ENCODE data around the gene FHAD1. TPM values are rescaled to one million over a fixed set of nuclear protein-coding genes. Genes with fewer than 3 reads are reported as not detected.
A peak's percentile ranks its signal among the peaks of the same experiment; 100 is the strongest.

Gene FHAD1
- polyA plus RNA-seq, 4 donors, result 0.22 to 0.58 (median 0.36) TPM

DNA sequence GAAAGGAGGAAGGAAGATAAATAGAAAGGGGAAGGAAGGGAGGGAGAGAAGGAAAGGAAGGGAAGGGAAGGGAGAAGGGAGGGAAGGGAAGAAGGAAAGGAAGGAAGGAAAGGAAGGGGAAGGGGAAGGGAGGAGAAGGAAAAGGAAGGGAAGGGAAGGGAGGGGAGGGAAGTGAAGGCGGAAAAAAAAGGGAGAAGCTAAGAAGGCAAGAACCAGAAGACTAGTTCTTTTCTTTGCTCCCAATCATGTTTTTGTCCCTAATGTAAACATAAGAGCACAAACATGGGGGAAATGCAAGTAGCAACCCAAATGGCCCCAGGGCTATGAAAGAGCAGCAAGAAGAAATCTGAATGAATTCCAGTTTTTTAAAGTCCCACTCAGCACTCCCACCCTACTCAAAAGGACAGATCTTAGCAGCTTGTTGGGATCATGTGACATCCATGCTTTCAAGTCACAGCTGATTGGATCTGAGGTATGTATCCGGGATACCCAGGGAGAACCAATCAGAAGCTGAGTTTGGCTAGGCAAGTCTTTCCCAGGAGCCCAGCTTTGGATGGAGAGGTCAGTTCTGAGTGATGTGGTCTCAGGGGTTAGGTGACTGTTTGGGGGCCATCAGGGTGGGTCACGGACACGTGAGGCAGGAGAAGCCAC is 24.2 kb upstream of the FHAD1 start:
- H3K27me3 ChIP-seq (ENCODE audit: control insufficient read depth in 3 of 3, insufficient read depth in 3 of 3, low read length in 3 of 3), result no peaks in the 10 kb centered on the region
- peaks cover 2 to 13% (median 4%) of the 10 kb centered on the region in 3 donors for H3K4me1 ChIP-seq (ENCODE audit: control insufficient read depth in 3 of 3, insufficient read depth in 2 of 3, low read depth in 1 of 3, low read length in 2 of 3)
- H3K9me3 ChIP-seq (ENCODE audit: control insufficient read depth in 2 of 2, insufficient read depth in 1 of 2, low read depth in 1 of 2, low read length in 1 of 2), result no peaks in the 10 kb centered on the region
- no peak overlapping the region for H3K4me3 ChIP-seq (ENCODE audit: low read depth in 1 of 3, low read length in 3 of 3)
- H3K27ac ChIP-seq (ENCODE audit: low read depth in 1 of 3, low read length in 2 of 3), result no peak overlapping the region
- WGBS, 3 donors, result 90 to 94% (median 90%) methylated on average over 4 of the region's 4 CpGs
- DNase-seq (no peak), FAIRE-seq (no peak)
- peaks cover 0 to 36% (median 0%) of the 10 kb centered on the region in 3 donors for H3K36me3 ChIP-seq (ENCODE audit: control insufficient read depth in 3 of 3, insufficient read depth in 2 of 3, low read depth in 1 of 3, low read length in 3 of 3)

DNA sequence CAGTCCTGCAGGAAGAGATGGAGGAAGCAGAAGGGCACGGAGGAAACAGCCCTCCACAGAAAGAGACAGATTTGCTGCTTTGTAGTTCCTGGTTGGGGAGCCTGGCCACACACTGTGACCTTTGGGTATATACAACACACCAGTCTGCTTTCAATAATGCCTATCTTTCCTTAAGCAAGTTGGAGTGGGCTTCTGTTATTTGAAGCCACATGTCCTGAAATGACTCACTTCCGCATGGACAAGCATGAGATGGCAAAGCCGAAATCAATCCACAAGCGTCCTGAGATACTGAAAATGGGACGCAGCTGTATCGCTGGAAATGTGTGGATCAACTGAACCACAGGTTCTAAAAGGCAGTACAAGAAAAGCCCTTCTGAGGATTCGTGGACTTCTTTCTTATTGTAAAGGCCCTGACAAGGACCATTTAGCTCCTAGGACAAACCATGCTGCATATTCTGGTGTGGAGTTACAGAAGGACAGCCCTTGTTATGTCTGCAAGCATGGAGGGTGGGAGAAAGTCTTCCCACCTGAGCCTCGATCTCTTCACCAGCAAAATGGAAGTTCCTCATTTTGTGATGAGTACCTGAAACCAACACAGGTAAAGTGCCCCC is 22.7 kb upstream of the FHAD1 start:
- WGBS, 3 donors, result 82 to 88% (median 86%) methylated on average over 8 of the region's 8 CpGs
- H3K4me3 ChIP-seq (ENCODE audit: low read depth in 1 of 3, low read length in 3 of 3), result no peak overlapping the region
- no peaks in the 10 kb centered on the region for H3K9me3 ChIP-seq (ENCODE audit: control insufficient read depth in 2 of 2, insufficient read depth in 1 of 2, low read depth in 1 of 2, low read length in 1 of 2)
- peaks cover 2 to 13% (median 4%) of the 10 kb centered on the region in 3 donors for H3K4me1 ChIP-seq (ENCODE audit: control insufficient read depth in 3 of 3, insufficient read depth in 2 of 3, low read depth in 1 of 3, low read length in 2 of 3)
- no peak for DNase-seq
- H3K27ac ChIP-seq (ENCODE audit: low read depth in 1 of 3, low read length in 2 of 3), result no peak overlapping the region
- no peak for FAIRE-seq
- peaks cover 0 to 31% (median 0%) of the 10 kb centered on the region in 3 donors for H3K36me3 ChIP-seq (ENCODE audit: control insufficient read depth in 3 of 3, insufficient read depth in 2 of 3, low read depth in 1 of 3, low read length in 3 of 3)
- H3K27me3 ChIP-seq (ENCODE audit: control insufficient read depth in 3 of 3, insufficient read depth in 3 of 3, low read length in 3 of 3), result no peaks in the 10 kb centered on the region

DNA sequence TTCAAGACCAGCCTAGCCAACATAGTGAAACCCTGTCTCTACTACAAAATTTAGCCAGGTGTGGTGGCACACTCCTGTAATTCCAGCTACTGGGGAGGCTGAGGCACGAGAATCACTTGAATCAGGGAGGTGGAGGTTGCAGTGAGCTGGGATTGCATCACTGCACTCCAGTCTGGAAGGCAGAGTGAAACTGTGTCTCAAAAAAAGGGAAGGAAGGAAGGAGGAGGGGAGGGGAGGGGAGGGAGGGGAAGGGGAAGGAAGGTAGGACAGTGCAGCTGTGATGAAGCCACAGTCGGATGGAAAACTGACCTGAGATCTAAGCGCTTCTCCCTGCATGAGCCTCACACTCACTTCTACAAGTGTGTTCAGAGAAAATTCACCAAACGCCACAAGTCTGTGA is 22.0 kb upstream of the FHAD1 start:
- FAIRE-seq (no peak), DNase-seq (no peak)
- no peak overlapping the region for H3K4me3 ChIP-seq (ENCODE audit: low read depth in 1 of 3, low read length in 3 of 3)
- no peaks in the 10 kb centered on the region for H3K27me3 ChIP-seq (ENCODE audit: control insufficient read depth in 3 of 3, insufficient read depth in 3 of 3, low read length in 3 of 3)
- peaks cover 2 to 13% (median 5%) of the 10 kb centered on the region in 3 donors for H3K4me1 ChIP-seq (ENCODE audit: control insufficient read depth in 3 of 3, insufficient read depth in 2 of 3, low read depth in 1 of 3, low read length in 2 of 3)
- H3K27ac ChIP-seq (ENCODE audit: low read depth in 1 of 3, low read length in 2 of 3), result no peak overlapping the region
- H3K9me3 ChIP-seq (ENCODE audit: control insufficient read depth in 2 of 2, insufficient read depth in 1 of 2, low read depth in 1 of 2, low read length in 1 of 2), result no peaks in the 10 kb centered on the region
- WGBS, 3 donors, result 71 to 81% (median 72%) methylated on average over 4 of the region's 4 CpGs
- H3K36me3 ChIP-seq (ENCODE audit: control insufficient read depth in 3 of 3, insufficient read depth in 2 of 3, low read depth in 1 of 3, low read length in 3 of 3), result peaks cover 0 to 24% (median 0%) of the 10 kb centered on the region in 3 donors

DNA sequence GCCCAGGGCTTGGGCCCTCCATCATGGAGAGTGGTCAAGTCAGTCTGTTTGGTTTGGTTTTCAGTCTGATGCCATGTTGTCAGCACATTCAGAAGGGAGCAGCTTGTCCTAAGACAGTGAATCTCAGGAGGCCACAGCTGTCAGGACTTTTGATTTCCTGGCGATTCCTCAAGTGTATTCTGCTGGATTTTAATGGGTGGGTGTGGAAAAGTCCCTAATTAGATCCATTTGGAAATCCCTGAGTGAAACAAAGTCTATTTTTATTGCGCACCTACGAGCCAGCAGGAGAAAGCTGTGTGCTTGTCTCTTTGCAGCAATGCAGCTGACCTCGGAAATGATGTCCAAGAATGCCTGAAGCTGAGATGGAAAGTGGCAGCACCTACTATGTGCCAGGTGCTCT is 21.6 kb upstream of the FHAD1 start:
- no peak overlapping the region for H3K4me3 ChIP-seq (ENCODE audit: low read depth in 1 of 3, low read length in 3 of 3)
- DNase-seq (no peak), FAIRE-seq (no peak)
- H3K4me1 ChIP-seq (ENCODE audit: control insufficient read depth in 3 of 3, insufficient read depth in 2 of 3, low read depth in 1 of 3, low read length in 2 of 3), result peaks cover 2 to 13% (median 7%) of the 10 kb centered on the region in 3 donors
- peaks cover 0 to 22% (median 0%) of the 10 kb centered on the region in 3 donors for H3K36me3 ChIP-seq (ENCODE audit: control insufficient read depth in 3 of 3, insufficient read depth in 2 of 3, low read depth in 1 of 3, low read length in 3 of 3)
- 64 to 79% (median 69%) methylated on average over 4 of the region's 4 CpGs for whole genome bisulfite sequencing, 3 donors
- no peak overlapping the region for H3K27ac ChIP-seq (ENCODE audit: low read depth in 1 of 3, low read length in 2 of 3)
- H3K9me3 ChIP-seq (ENCODE audit: control insufficient read depth in 2 of 2, insufficient read depth in 1 of 2, low read depth in 1 of 2, low read length in 1 of 2), result no peaks in the 10 kb centered on the region
- H3K27me3 ChIP-seq (ENCODE audit: control insufficient read depth in 3 of 3, insufficient read depth in 3 of 3, low read length in 3 of 3), result no peaks in the 10 kb centered on the region

DNA sequence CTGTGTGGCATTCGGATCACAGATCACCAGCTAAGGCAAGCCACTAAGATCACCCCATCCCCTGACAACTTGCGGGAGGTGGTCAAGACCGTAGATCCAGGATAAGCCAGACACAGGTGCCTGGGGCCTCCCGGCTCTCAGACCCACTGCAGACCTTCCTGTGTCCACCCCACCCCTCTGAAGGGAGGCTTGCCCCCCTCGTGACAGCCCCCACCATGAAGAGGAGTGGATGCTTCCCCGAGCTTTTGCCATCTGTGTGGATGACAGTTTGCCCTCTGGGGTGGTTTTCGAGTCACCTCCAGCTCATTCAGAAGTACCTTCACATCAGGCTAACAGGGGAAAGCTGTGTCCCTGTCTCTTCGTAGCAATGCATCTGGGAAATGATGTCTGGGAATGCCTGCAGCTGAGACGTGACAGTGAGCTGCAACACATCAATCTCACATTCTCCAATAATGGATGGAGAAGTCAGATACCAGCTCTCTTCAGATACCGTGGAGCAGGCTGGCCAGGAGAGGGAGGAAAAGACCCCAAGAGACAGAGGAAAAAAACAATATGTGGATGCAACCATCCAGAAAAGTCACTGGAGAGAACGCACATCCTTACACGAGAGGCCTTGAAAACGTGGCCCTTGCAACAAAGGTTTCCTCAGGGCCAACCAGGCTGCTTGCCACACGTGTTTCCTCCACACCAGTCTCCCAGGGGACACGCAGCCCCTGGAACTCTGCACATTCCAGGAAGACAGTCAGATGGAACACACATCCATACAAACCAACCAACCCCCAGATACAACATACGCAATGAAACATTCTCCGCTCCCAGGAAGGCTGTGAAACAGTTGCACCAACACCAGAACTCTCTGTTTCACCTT is 20.4 kb upstream of the FHAD1 start:
- DNase-seq (no peak), FAIRE-seq (no peak)
- H3K9me3 ChIP-seq (ENCODE audit: control insufficient read depth in 2 of 2, insufficient read depth in 1 of 2, low read depth in 1 of 2, low read length in 1 of 2), result no peaks in the 10 kb centered on the region
- 79 to 83% (median 81%) methylated on average over 17 of the region's 17 CpGs for WGBS, 3 donors
- H3K27me3 ChIP-seq (ENCODE audit: control insufficient read depth in 3 of 3, insufficient read depth in 3 of 3, low read length in 3 of 3), result no peaks in the 10 kb centered on the region
- no peak overlapping the region for H3K4me3 ChIP-seq (ENCODE audit: low read depth in 1 of 3, low read length in 3 of 3)
- H3K27ac ChIP-seq (ENCODE audit: low read depth in 1 of 3, low read length in 2 of 3), result no peak overlapping the region
- peaks cover 0 to 10% (median 0%) of the 10 kb centered on the region in 3 donors for H3K36me3 ChIP-seq (ENCODE audit: control insufficient read depth in 3 of 3, insufficient read depth in 2 of 3, low read depth in 1 of 3, low read length in 3 of 3)
- H3K4me1 ChIP-seq (ENCODE audit: control insufficient read depth in 3 of 3, insufficient read depth in 2 of 3, low read depth in 1 of 3, low read length in 2 of 3), result peaks cover 0 to 4% (median 1%) of the 10 kb centered on the region in 3 donors

DNA sequence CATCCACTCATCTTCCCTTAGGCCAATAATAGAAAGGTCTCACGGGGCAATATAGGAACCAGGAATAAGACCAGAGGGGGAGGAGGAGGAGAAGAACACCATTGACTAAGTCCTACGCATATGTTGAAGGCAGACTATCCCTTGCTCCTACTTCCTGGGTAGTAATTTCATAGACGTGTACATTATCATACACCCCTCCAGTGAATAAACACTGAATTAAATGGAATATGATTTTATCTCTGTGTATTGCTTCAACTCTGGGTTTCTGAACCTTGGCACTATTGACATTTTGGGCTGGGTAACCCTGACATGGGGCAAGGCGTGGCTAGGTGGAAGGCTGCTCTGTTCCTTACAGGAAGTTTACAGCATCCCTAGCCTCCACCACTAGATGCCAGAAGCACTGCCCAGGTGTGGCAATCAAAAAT is 17.3 kb upstream of the FHAD1 start:
- no peaks in the 10 kb centered on the region for H3K9me3 ChIP-seq (ENCODE audit: control insufficient read depth in 2 of 2, insufficient read depth in 1 of 2, low read depth in 1 of 2, low read length in 1 of 2)
- DNase-seq, result peak; percentile 51 to 91
- H3K4me1 ChIP-seq (ENCODE audit: control insufficient read depth in 3 of 3, insufficient read depth in 2 of 3, low read depth in 1 of 3, low read length in 2 of 3), result peaks cover 0 to 3% (median 0%) of the 10 kb centered on the region in 3 donors
- peak overlapping the region in 1 of 3 donors; percentile 4 for H3K27ac ChIP-seq (ENCODE audit: low read depth in 1 of 3, low read length in 2 of 3)
- FAIRE-seq, result no peak
- peaks cover 0 to 1% (median 0%) of the 10 kb centered on the region in 3 donors for H3K36me3 ChIP-seq (ENCODE audit: control insufficient read depth in 3 of 3, insufficient read depth in 2 of 3, low read depth in 1 of 3, low read length in 3 of 3)
- no peaks in the 10 kb centered on the region for H3K27me3 ChIP-seq (ENCODE audit: control insufficient read depth in 3 of 3, insufficient read depth in 3 of 3, low read length in 3 of 3)
- no peak overlapping the region for H3K4me3 ChIP-seq (ENCODE audit: low read depth in 1 of 3, low read length in 3 of 3)
- WGBS, 3 donors, result 12 to 62% (median 42%) methylated on average over 4 of the region's 4 CpGs

DNA sequence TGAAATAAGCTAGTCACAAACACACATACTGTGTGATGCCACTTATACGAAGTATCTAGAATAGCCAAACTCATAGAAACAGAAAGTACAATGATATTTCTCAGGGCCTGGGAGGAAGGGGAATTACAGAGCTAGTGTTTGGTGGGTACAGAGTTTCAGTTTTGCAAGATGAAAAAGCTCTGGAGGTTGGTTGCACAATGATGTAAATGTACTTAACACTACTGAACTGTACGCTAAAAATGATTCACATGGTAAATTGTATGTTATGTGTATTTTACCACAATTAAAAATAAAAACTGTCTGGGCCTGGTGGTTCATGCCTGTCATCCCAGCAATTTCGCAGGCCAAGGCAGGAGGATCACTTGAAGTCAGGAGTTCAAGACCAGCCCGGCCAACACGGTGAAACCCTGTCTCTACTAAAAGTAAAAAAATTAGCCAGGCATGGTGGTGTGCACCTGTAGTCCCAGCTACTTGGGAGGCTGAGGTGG is 15.3 kb upstream of the FHAD1 start:
- Histone ChIP-seq H3K9me3 (ENCODE audit: control insufficient read depth in 2 of 2, insufficient read depth in 1 of 2, low read depth in 1 of 2, low read length in 1 of 2) (no peaks in the 10 kb centered on the region), H3K4me1 (ENCODE audit: control insufficient read depth in 3 of 3, insufficient read depth in 2 of 3, low read depth in 1 of 3, low read length in 2 of 3) (peaks cover 0 to 3% (median 0%) of the 10 kb centered on the region in 3 donors), H3K4me3 (ENCODE audit: low read depth in 1 of 3, low read length in 3 of 3) (no peak overlapping the region), H3K36me3 (ENCODE audit: control insufficient read depth in 3 of 3, insufficient read depth in 2 of 3, low read depth in 1 of 3, low read length in 3 of 3) (no peaks in the 10 kb centered on the region), H3K27ac (ENCODE audit: low read depth in 1 of 3, low read length in 2 of 3) (no peak overlapping the region), H3K27me3 (ENCODE audit: control insufficient read depth in 3 of 3, insufficient read depth in 3 of 3, low read length in 3 of 3) (no peaks in the 10 kb centered on the region)
- DNase-seq (no peak), FAIRE-seq (no peak)
- 54 to 75% (median 70%) methylated on average over 5 of the region's 5 CpGs for WGBS, 3 donors

DNA sequence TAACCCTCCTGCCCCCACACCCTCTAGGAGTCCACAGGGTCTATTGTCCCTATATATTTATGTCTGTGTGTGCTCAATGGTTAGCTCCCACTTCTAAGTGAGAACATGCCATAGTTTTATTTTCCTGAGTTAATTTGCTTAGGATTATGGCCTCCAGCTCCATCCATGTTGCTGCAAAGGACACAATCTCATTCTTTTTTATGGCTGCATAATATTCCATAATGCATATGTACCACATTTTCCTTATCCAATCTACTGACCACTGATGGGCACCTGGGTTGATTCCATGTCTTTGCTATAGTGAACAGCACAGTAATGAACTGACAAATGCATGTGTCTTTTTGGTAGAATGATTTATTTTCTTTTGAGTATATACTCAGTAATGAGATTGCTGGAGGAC is 13.3 kb upstream of the FHAD1 start:
- H3K27me3 ChIP-seq (ENCODE audit: control insufficient read depth in 3 of 3, insufficient read depth in 3 of 3, low read length in 3 of 3), result no peaks in the 10 kb centered on the region
- FAIRE-seq, result no peak

More for the DNA sequence above, 13.3 kb upstream of the FHAD1 start:
- H3K36me3 ChIP-seq (ENCODE audit: control insufficient read depth in 3 of 3, insufficient read depth in 2 of 3, low read depth in 1 of 3, low read length in 3 of 3), result no peaks in the 10 kb centered on the region
- H3K4me1 ChIP-seq (ENCODE audit: control insufficient read depth in 3 of 3, insufficient read depth in 2 of 3, low read depth in 1 of 3, low read length in 2 of 3), result peaks cover 0 to 3% (median 0%) of the 10 kb centered on the region in 3 donors
- no peak overlapping the region for H3K4me3 ChIP-seq (ENCODE audit: low read depth in 1 of 3, low read length in 3 of 3)
- DNase-seq, result no peak
- H3K9me3 ChIP-seq (ENCODE audit: control insufficient read depth in 2 of 2, insufficient read depth in 1 of 2, low read depth in 1 of 2, low read length in 1 of 2), result no peaks in the 10 kb centered on the region
- H3K27ac ChIP-seq (ENCODE audit: low read depth in 1 of 3, low read length in 2 of 3), result no peak overlapping the region

Data from small intestine (tissue), 7 donors.